Measurements from ENCODE around the gene ASCC1. TPM values are rescaled to one million over a fixed set of nuclear protein-coding genes. Genes with fewer than 3 reads are reported as not detected.
A peak's percentile ranks its signal among the peaks of the same experiment; 100 is the strongest.

ASCC1 gene
- total and polyA plus RNA-seq, 2 of the 13 experiments (the other 11 are each of a cell fraction or from before 2014, with no cell fraction given), result 21.6 to 30.1 TPM

DNA sequence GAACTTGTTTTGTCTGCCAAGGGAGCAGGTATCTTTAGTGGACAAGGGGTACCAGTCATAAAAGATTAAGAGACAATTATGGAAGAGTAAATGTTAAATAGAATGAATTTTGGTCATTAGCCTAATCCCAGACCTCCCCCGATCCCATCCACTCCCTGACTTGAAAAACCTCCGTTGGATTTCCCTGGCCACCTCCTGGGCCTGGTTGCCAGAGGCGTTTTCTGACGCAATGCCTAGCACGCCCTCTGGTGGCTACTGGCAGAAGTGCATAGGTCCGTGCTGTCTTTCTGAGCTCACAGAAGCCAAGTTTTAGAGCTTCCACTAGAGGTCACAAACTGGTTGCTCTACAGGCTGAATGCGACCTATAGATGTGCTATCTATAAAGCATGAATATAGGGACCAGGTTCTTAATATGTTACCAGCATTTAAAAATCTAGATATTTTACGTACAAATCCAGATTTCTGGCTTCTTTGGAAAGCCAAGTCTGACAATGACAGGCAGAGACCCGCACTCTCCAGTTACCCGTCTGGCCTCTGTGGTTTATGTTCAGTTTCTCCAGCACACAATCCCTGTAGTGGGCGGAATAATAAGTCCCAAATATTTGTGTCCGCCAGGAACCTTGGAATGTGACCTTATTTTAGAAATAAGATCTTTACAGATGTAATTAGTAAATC lies 167.5 kb downstream of the ASCC1 start (continued):
- TF ChIP-seq, protein P1, sequence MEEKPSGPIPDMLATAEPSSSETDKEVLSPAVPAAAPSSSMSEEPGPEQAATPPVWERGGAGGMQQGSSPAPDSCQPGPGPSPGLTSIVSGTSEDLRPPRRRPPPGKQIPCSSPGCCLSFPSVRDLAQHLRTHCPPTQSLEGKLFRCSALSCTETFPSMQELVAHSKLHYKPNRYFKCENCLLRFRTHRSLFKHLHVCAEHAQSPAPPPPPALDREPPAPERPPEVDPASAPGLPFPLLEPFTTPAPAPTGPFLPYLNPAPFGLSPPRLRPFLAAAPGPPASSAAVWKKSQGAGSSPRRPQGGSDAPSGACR (CRISPR knock-in tag; IDR thresholded peaks at IDR 0.05), result peak; percentile 45; the same call in 1 of the 2 replicates
- TF ChIP-seq ZMYM3 (CRISPR knock-in tag; IDR thresholded peaks at IDR 0.05) (0 out of 2 replicates have a peak, but pooled peaks have one; percentile 18), SMAD9 (CRISPR knock-in tag; IDR thresholded peaks at IDR 0.05) (no peak), CBFB (CRISPR knock-in tag; IDR thresholded peaks at IDR 0.05) (0 out of 2 replicates have a peak, but pooled peaks have one; percentile 60), THAP11 (CRISPR knock-in tag; IDR thresholded peaks at IDR 0.05) (peak; percentile 72), FOSL2 (CRISPR knock-in tag; IDR thresholded peaks at IDR 0.05) (peak; percentile 69), ZNF501 (CRISPR knock-in tag; IDR thresholded peaks at IDR 0.05) (peak; percentile 47), SMAD3 (CRISPR knock-in tag; IDR thresholded peaks at IDR 0.05) (peak; percentile 70; the same call in 1 of the 2 replicates), HMGXB4 (CRISPR knock-in tag; IDR thresholded peaks at IDR 0.05; ENCODE audit: borderline replicate concordance in 1 of 2, low read depth in 1 of 2) (peak; percentile 69 to 87; a peak in 3 of 4 replicates), SMYD3 (CRISPR knock-in tag; IDR thresholded peaks at IDR 0.05) (0 out of 2 replicates have a peak, but pooled peaks have one; percentile 41), ZNF556 (CRISPR knock-in tag; IDR thresholded peaks at IDR 0.05; ENCODE audit: borderline replicate concordance) (peak; percentile 53; the same call in 1 of the 2 replicates), ELF1 (CRISPR knock-in tag; IDR thresholded peaks at IDR 0.05) (peak; percentile 47; the same call in 1 of the 2 replicates), NCOA2 (CRISPR knock-in tag; IDR thresholded peaks at IDR 0.05) (0 out of 2 replicates have a peak, but pooled peaks have one; percentile 20), ZBED4 (CRISPR knock-in tag; IDR thresholded peaks at IDR 0.05; ENCODE audit: borderline replicate concordance) (0 out of 2 replicates have a peak, but pooled peaks have one; percentile 70), AHR (CRISPR knock-in tag; IDR thresholded peaks at IDR 0.05) (0 out of 2 replicates have a peak, but pooled peaks have one; percentile 50), YY1 (IDR thresholded peaks at IDR 0.05; ENCODE audit: insufficient read depth, insufficient replicate concordance, low read depth, low read length) (peak; percentile 70), FOXA3 (CRISPR knock-in tag; IDR thresholded peaks at IDR 0.05) (peak; percentile 65), ATAD3A (CRISPR knock-in tag; IDR thresholded peaks at IDR 0.05) (no peak)
- TF ChIP-seq, protein P2, sequence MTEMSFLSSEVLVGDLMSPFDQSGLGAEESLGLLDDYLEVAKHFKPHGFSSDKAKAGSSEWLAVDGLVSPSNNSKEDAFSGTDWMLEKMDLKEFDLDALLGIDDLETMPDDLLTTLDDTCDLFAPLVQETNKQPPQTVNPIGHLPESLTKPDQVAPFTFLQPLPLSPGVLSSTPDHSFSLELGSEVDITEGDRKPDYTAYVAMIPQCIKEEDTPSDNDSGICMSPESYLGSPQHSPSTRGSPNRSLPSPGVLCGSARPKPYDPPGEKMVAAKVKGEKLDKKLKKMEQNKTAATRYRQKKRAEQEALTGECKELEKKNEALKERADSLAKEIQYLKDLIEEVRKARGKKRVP (CRISPR knock-in tag; IDR thresholded peaks at IDR 0.05), result peak in 1 of 2 experiments; percentile 96; a peak in 2 of 4 replicates

All from HepG2 (cell line).